GM23248 (cell line): ENCODE data around the gene KRT3. TPM values are rescaled to one million over a fixed set of nuclear protein-coding genes. Genes with fewer than 3 reads are reported as not detected.

Source experiments
- DNase-seq: peaks from one replicate; pipeline ENCODE4 v3.0.0-alpha.2; 2015
- H2AFZ ChIP-seq: fragments of 200-600 bp; sonication (generic); 2 replicates; pipeline ENCODE4 v1.6.1; 2016; ENCODE audit warnings: antibody characterized with exemption
- H3F3A ChIP-seq: fragments of 200-600 bp; sonication (generic); 2 replicates; pipeline ENCODE4 v1.6.1; 2016; ENCODE audit warnings: mild to moderate bottlenecking, antibody characterized with exemption, mixed run types; ENCODE audit not compliant: insufficient read depth
- H3K27ac ChIP-seq: fragments of 200-600 bp; sonication (generic); 2 replicates; pipeline ENCODE4 v1.5.1; 2016; ENCODE audit warnings: mild to moderate bottlenecking
- H3K27me3 ChIP-seq: fragments of 200-600 bp; sonication (generic); replicated peaks from 2 replicates; pipeline ENCODE4 v1.6.1; 2016; ENCODE audit warnings: mild to moderate bottlenecking; ENCODE audit not compliant: insufficient read depth
- H3K36me3 ChIP-seq: fragments of 200-600 bp; sonication (generic); 2 replicates; pipeline ENCODE4 v1.6.1; 2016; ENCODE audit warnings: low read depth, mild to moderate bottlenecking
- H3K4me1 ChIP-seq: fragments of 200-600 bp; sonication (generic); 2 replicates; pipeline ENCODE4 v1.6.1; 2016; ENCODE audit warnings: mild to moderate bottlenecking; ENCODE audit not compliant: insufficient read depth
- H3K4me2 ChIP-seq: fragments of 200-600 bp; sonication (generic); one replicate; pipeline ENCODE4 v1.6.1; 2016; ENCODE audit warnings: mild to moderate bottlenecking; ENCODE audit not compliant: unreplicated experiment
- H3K4me3 ChIP-seq: fragments of 200-600 bp; sonication (generic); 2 replicates; pipeline ENCODE4 v1.5.1; 2016; ENCODE audit warnings: mild to moderate bottlenecking
- H3K79me2 ChIP-seq: fragments of 200-600 bp; sonication (generic); 2 replicates; pipeline ENCODE4 v1.6.1; 2016; ENCODE audit warnings: mild to moderate bottlenecking; ENCODE audit not compliant: insufficient read depth
- H3K9ac ChIP-seq: fragments of 200-600 bp; sonication (generic); 2 replicates; pipeline ENCODE4 v1.6.1; 2016; ENCODE audit warnings: mild to moderate bottlenecking
- H3K9me2 ChIP-seq: fragments of 200-600 bp; sonication (generic); 2 replicates; pipeline ENCODE4 v1.6.1; 2016; ENCODE audit warnings: mixed run types, mild to moderate bottlenecking, moderate library complexity; ENCODE audit not compliant: insufficient read depth
- H3K9me3 ChIP-seq: fragments of 200-600 bp; sonication (generic); one replicate; pipeline ENCODE4 v1.6.1; 2017; ENCODE audit warnings: low read depth
- H4K20me1 ChIP-seq: fragments of 200-600 bp; sonication (generic); 2 replicates; pipeline ENCODE4 v1.6.0; 2016; ENCODE audit not compliant: insufficient read depth
- EZH2 ChIP-seq: fragments of 200-600 bp; sonication (generic); IDR thresholded peaks from 2 replicates; pipeline ENCODE4 v1.6.1; 2018; ENCODE audit warnings: antibody characterized with exemption, mild to moderate bottlenecking; ENCODE audit not compliant: insufficient read depth, poor library complexity, severe bottlenecking
- EZH2phosphoT487 ChIP-seq: fragments of 200-600 bp; sonication (generic); IDR thresholded peaks from 2 replicates; pipeline ENCODE4 v1.6.1; 2018; ENCODE audit warnings: antibody characterized with exemption, moderate library complexity, mild to moderate bottlenecking, low read depth; ENCODE audit not compliant: insufficient read depth
- WGBS, 2 experiments: methylation state at CpG; one replicate each; pipeline ENCODE4 v1.1.6; 2015 to 2017; ENCODE audit warnings: low lambda C conversion rate in 2 of 2, low coverage in 1 of 2; ENCODE audit errors: missing lambda C conversion rate in 2 of 2; 5-methylcytosine and 5-hydroxymethylcytosine counted together
- in situ Hi-C: fragments of 300-500 bp; cut with MboI; formaldehyde crosslinking; loops from 2 replicates; pipeline ENCODE4 v1.15.0; 2020
- polyA plus RNA-seq: library from polyadenylated mRNA; unstranded; fragments of >200 nt; fragmentation: Nextera tagmentation; extraction: Ambion mirVana; gene quantifications from 2 replicates; pipeline ENCODE4 v1.2.1, GENCODE V29; 2016
- total RNA-seq: library from RNA; depleted of rRNA; stranded (reverse); fragments of >200 nt; shearing (Covaris generic); gene quantifications from 2 replicates; pipeline ENCODE4 v1.2.3, GENCODE V29; 2014

The KRT3 gene
- total and polyA plus RNA-seq, 2 experiments from 2014 or later, result not detected

DNA sequence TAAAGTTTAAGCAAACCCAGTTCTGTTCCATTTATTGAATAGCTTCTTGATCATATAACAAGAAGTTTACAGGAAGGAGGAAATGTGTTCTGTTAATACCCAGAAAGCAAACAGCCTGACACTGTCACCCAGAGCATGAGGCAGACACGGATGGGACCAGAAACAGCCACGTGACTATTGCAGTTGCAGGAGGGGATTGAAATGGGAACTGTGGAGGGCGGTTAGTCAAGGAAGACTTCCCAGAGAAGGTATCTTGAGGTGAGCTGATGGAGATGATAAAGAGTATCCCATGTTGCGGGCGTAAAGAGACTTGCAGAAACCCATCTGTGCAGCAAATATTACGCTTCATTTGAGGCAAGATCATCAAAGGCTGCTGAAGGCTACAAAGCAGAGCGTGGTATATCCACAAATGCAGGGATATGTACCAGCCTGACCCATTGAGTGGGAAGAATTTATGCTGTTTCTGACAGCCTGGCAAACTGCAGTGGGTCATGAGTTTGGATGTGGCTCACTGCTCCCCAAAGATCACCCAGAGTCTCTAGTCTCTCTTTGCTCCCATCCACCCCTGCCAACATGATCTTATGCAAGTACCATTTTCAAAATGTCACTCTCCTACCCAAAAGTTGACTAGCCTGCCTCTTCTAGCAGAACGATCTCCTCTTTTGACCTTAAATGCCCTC is 39.5 kb downstream of the KRT3 start:
- no peaks in the 10 kb centered on the region for H3F3A ChIP-seq
- no peak overlapping the region for H3K27ac ChIP-seq
- TF ChIP-seq EZH2phosphoT487 (no peak), EZH2 (no peak)
- no peak overlapping the region for H3K4me3 ChIP-seq
- no peaks in the 10 kb centered on the region for H4K20me1 ChIP-seq
- H3K27me3 ChIP-seq, result peaks cover 38% of the 10 kb centered on the region
- 32 to 33% methylated on average over 8 of the region's 8 CpGs for WGBS, 2 experiments
- H3K4me2 ChIP-seq, result no peak overlapping the region
- DNase-seq, result no peak
- H3K9me3 ChIP-seq, result no peaks in the 10 kb centered on the region
- H3K4me1 ChIP-seq, result no peaks in the 10 kb centered on the region
- H3K36me3 ChIP-seq, result no peaks in the 10 kb centered on the region
- no peaks in the 10 kb centered on the region for H3K79me2 ChIP-seq
- no peak overlapping the region for H2AFZ ChIP-seq
- no peak overlapping the region for H3K9ac ChIP-seq
- in situ Hi-C loops, result no loop called here
- H3K9me2 ChIP-seq, result no peaks in the 10 kb centered on the region

DNA sequence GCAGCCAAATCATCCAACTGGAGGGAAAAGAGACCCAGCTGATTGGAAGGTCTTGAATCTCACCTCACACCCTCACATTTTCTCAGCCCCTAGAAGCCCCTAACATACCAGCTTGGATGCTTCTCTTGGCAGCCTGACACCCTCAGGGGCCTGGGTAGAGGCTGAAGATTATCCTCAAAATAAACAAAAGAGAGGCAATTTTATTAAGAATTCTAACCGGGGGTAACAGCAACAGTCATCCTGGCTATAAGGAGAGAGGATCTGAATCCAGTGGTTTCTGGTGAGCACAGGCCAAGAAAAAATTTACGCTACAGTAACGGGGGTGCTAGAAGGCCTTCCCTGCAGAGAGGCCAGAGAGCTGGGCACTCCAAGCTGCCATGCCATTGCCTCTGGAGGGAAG is 40.4 kb downstream of the KRT3 start:
- no peaks in the 10 kb centered on the region for H3K4me1 ChIP-seq
- H3K27me3 ChIP-seq, result peaks cover 46% of the 10 kb centered on the region
- WGBS, 2 experiments, result 59 to 60% methylated on average over 3 of the region's 3 CpGs
- no peaks in the 10 kb centered on the region for H3F3A ChIP-seq
- no peaks in the 10 kb centered on the region for H3K9me3 ChIP-seq
- no peaks in the 10 kb centered on the region for H4K20me1 ChIP-seq
- in situ Hi-C loops, result no loop called here
- H3K27ac ChIP-seq, result no peak overlapping the region
- no peaks in the 10 kb centered on the region for H3K36me3 ChIP-seq
- no peak overlapping the region for H3K4me3 ChIP-seq
- H3K9ac ChIP-seq, result no peak overlapping the region
- H3K79me2 ChIP-seq, result no peaks in the 10 kb centered on the region
- no peak overlapping the region for H3K4me2 ChIP-seq
- no peak for TF ChIP-seq EZH2phosphoT487
- no peak for TF ChIP-seq EZH2
- no peak overlapping the region for H2AFZ ChIP-seq
- H3K9me2 ChIP-seq, result no peaks in the 10 kb centered on the region
- DNase-seq, result no peak

DNA sequence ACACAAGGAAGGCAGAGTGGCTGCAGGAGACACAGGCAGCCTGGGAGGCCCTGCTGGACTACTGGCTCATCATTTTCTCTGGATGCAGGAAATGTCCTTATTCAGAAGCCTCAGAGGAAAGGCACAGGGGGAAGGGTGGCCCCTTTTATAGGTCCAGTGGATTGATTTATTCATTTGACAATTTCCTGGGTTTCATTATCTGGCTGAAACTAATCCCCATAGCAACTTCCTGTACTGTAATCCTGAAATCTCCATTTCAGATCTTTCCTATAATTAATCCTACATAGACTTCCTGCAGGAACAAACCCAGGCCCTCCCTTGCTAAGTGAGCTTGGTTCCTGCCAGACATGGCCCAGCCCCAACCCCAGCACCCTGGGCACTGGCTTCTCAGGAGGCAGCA is 41.8 kb downstream of the KRT3 start:
- in situ Hi-C loops, result no loop called here
- no peak for DNase-seq
- Histone ChIP-seq H3F3A (no peaks in the 10 kb centered on the region), H2AFZ (no peak overlapping the region), H3K9me3 (no peaks in the 10 kb centered on the region), H3K4me1 (no peaks in the 10 kb centered on the region), H3K79me2 (no peaks in the 10 kb centered on the region), H3K27me3 (peaks cover 57% of the 10 kb centered on the region), H3K9ac (no peak overlapping the region), H3K27ac (no peak overlapping the region), H3K4me3 (no peak overlapping the region), H3K4me2 (no peak overlapping the region), H4K20me1 (no peaks in the 10 kb centered on the region), H3K36me3 (no peaks in the 10 kb centered on the region), H3K9me2 (no peaks in the 10 kb centered on the region)
- no peak for TF ChIP-seq EZH2phosphoT487

DNA sequence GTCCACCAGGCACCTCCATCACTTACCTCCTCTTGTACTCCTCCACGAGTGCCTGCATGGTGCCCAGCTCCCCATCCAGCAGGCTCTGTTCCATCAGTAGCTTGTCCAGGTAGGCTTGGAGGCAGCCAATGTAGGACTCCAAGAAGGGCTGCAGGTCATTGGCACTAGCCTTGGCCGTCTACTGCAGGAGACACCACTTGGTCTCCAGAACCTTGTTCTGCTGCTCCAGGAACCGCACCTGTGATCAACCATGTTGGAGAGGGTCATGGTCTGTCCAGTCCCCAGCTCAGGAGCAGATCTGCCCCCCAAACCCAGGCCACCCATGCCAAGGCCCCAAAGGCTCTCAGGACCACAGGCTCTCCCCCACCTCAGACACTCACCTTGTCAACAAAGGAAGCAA is 42.6 kb downstream of the KRT3 start:
- no peaks in the 10 kb centered on the region for H3K9me3 ChIP-seq
- TF ChIP-seq EZH2, result no peak
- TF ChIP-seq EZH2phosphoT487, result no peak
- no peaks in the 10 kb centered on the region for H3K36me3 ChIP-seq
- WGBS, 2 experiments, result 35 to 41% methylated on average over 3 of the region's 3 CpGs
- no peak overlapping the region for H3K9ac ChIP-seq
- H3F3A ChIP-seq, result no peaks in the 10 kb centered on the region
- no peak overlapping the region for H3K4me2 ChIP-seq
- H3K27me3 ChIP-seq, result peaks cover 52% of the 10 kb centered on the region
- no peak overlapping the region for H3K4me3 ChIP-seq
- no peaks in the 10 kb centered on the region for H3K9me2 ChIP-seq
- H3K27ac ChIP-seq, result no peak overlapping the region
- no peak for DNase-seq
- in situ Hi-C loops, result no loop called here
- no peaks in the 10 kb centered on the region for H3K4me1 ChIP-seq
- no peak overlapping the region for H2AFZ ChIP-seq
- no peaks in the 10 kb centered on the region for H3K79me2 ChIP-seq
- no peaks in the 10 kb centered on the region for H4K20me1 ChIP-seq

DNA sequence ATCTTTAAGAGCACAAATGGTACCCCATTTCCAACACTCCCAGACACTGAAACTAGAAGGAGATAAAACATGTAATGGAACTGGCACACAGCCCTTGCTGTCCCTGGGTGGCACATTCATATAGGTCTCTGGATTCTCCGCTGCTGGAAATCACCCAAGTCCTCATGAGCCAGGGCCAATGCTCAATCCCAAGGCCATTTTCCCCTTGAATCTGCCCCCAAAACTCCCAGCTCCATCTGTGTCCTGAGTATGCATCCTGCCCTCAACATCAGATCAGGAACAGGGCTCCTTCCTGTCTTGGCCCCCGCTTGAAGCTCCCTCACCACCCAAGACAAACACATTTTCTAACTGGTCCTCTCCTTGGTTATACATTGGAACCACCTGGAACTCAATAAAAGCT is 43.4 kb downstream of the KRT3 start:
- TF ChIP-seq EZH2 (no peak), EZH2phosphoT487 (no peak)
- peaks cover 49% of the 10 kb centered on the region for H3K27me3 ChIP-seq
- no peaks in the 10 kb centered on the region for H3K36me3 ChIP-seq
- H3K9me3 ChIP-seq, result no peaks in the 10 kb centered on the region
- H3F3A ChIP-seq, result no peaks in the 10 kb centered on the region
- no peak overlapping the region for H2AFZ ChIP-seq
- DNase-seq, result no peak
- H3K9me2 ChIP-seq, result no peaks in the 10 kb centered on the region
- H3K4me1 ChIP-seq, result no peaks in the 10 kb centered on the region
- 37 to 48% methylated on average over 2 of the region's 2 CpGs for WGBS, 2 experiments
- no peak overlapping the region for H3K4me2 ChIP-seq
- no peak overlapping the region for H3K27ac ChIP-seq
- H3K79me2 ChIP-seq, result no peaks in the 10 kb centered on the region
- no peaks in the 10 kb centered on the region for H4K20me1 ChIP-seq
- no peak overlapping the region for H3K4me3 ChIP-seq
- in situ Hi-C loops, result no loop called here
- H3K9ac ChIP-seq, result no peak overlapping the region
